Measurements from ENCODE around the gene PAGE2.

DNA sequence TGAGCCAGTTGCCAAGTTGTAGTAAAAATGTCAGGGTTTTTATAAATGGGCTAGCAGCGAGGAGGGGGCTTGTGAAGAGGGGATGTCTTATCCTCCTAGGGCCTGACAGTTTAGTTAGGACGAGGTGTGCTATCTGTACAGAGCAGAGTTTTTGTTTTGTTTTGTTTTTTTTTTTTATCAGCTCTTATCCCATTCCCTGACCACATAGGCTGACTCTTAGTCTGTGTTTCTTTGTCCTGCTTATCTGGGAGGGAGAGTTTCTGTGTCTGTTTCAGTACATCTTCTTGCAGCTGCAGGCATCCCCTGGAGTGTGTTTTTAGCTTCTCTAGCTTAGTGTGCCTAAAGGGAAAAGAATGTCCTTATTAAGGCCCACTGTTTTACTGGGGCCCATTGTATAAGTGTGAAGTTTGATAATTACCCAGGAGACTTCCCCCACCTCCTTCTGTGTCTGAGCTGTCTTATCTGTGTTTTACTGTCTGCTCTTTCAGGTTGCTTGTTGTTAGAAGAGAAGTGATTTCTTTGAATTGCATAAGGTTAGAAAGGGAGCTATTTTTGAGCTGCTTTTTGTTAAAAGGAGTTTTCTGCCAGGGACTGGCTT lies 32.0 kb downstream of the PAGE2 start:
- no peak for TF ChIP-seq POLR2A (IDR thresholded peaks at IDR 0.05)
- TF ChIP-seq, protein P1, sequence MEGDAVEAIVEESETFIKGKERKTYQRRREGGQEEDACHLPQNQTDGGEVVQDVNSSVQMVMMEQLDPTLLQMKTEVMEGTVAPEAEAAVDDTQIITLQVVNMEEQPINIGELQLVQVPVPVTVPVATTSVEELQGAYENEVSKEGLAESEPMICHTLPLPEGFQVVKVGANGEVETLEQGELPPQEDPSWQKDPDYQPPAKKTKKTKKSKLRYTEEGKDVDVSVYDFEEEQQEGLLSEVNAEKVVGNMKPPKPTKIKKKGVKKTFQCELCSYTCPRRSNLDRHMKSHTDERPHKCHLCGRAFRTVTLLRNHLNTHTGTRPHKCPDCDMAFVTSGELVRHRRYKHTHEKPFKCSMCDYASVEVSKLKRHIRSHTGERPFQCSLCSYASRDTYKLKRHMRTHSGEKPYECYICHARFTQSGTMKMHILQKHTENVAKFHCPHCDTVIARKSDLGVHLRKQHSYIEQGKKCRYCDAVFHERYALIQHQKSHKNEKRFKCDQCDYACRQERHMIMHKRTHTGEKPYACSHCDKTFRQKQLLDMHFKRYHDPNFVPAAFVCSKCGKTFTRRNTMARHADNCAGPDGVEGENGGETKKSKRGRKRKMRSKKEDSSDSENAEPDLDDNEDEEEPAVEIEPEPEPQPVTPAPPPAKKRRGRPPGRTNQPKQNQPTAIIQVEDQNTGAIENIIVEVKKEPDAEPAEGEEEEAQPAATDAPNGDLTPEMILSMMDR (IDR thresholded peaks at IDR 0.05): no peak
